Measurements from ENCODE around the gene ACAP1.

Gene ACAP1, protein sequence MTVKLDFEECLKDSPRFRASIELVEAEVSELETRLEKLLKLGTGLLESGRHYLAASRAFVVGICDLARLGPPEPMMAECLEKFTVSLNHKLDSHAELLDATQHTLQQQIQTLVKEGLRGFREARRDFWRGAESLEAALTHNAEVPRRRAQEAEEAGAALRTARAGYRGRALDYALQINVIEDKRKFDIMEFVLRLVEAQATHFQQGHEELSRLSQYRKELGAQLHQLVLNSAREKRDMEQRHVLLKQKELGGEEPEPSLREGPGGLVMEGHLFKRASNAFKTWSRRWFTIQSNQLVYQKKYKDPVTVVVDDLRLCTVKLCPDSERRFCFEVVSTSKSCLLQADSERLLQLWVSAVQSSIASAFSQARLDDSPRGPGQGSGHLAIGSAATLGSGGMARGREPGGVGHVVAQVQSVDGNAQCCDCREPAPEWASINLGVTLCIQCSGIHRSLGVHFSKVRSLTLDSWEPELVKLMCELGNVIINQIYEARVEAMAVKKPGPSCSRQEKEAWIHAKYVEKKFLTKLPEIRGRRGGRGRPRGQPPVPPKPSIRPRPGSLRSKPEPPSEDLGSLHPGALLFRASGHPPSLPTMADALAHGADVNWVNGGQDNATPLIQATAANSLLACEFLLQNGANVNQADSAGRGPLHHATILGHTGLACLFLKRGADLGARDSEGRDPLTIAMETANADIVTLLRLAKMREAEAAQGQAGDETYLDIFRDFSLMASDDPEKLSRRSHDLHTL

DNA sequence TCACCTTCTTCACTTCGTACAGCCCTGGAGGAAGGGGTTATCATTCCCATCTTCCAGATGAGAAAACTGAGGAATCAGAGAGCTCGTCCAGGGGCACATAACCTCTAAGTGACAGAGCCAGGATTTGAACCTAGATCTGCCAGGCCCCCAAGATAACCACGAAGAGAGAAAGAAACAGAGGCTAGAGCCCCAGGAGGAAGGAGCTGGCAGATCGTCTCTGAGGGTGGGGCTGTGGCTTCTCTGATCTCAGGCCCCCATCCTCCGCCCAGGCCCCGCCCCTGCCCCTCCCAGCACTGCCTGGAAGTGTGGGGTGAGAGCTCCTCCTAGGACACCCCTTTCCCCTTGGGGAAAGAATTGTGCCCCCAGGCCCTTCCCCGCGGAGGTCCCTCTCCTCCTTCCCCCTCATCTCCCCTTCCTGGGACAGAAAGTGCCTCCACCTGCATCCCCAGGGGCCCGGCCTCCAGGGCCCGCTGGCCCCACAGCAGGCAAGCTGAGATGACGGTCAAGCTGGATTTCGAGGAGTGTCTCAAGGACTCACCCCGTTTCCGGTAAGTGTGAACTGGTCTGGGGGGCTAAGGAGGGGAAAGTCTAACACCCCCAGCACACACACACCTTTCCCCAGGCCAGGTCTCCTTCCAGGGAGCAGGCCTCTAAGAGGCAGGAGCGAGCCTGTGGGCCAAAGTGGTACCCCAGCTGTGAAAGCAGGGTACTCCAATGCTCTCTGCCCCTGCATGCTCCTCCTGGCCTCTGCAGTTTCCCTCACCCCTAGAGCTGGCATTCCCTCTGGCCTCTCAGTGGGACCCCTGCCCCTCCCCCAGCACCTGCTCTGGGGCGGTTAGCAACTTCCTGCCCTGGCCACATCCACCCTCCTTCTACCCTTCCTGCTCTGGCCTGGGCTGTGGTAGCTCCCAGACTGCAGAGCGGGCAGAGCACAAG is at the start of gene ACAP1:
Gene ACAP1 (plus strand): TSS at position 290 of the 936 bp plus-strand sequence. CDS start 206 bp downstream, at position 496.
- peak within 1 kb of the TSS; percentile 92 for H3K4me3 Mint-ChIP-seq
- H3K36me3 Mint-ChIP-seq: peaks cover 5% of the 10 kb centered on the region
- H3K27ac Mint-ChIP-seq: peak within 1 kb of the TSS; percentile 96
- H3K27me3 Mint-ChIP-seq: no peaks in the 10 kb centered on the region
- peaks cover 57% of the 10 kb centered on the region for H3K4me1 Mint-ChIP-seq (ENCODE audit: low read depth)
- H3K9me3 Mint-ChIP-seq (ENCODE audit: low read depth): no peaks in the 10 kb centered on the region

DNA sequence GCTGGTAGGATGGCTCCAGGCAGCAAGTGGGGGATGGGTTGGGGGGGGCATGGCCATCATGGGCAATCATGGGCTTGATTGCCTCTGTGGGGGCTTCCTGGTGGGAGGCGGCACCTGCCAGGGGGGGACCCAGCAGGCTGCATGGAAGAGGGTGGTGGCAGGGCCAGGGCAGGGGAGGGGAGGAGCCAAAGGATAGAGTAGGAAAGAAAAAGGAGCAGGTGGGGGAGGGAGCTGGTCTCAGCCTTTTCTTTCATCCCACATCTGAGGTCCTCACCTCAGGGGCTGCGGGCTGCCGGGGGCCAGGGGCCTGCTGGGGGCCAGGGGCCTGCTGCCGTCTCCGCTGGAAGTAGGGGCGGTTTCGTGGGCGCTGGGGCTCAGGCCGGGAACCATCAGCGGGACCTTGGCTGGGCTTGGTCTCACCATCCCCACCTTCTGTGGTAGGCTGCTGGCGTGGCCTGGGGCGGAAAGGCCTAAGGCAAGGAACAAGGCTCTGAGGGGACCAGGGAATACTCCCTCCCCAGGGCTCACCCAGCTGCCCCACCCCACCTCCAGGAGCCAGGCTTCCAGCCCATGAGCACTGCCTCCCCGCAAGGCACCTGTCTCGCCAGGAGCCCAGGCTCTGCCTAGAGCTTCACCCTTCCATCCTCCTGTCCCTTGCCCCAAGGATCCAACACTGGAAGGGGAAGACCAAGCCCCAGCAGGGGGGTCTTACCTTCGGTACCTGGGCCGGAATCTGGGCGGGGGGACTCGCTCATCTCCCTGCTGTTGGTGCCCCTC is 46.9 kb upstream of the ACAP1 start:
- Mint-ChIP-seq H3K27me3 (no peaks in the 10 kb centered on the region), H3K4me1 (ENCODE audit: low read depth) (peaks cover 9% of the 10 kb centered on the region), H3K36me3 (no peaks in the 10 kb centered on the region)

DNA sequence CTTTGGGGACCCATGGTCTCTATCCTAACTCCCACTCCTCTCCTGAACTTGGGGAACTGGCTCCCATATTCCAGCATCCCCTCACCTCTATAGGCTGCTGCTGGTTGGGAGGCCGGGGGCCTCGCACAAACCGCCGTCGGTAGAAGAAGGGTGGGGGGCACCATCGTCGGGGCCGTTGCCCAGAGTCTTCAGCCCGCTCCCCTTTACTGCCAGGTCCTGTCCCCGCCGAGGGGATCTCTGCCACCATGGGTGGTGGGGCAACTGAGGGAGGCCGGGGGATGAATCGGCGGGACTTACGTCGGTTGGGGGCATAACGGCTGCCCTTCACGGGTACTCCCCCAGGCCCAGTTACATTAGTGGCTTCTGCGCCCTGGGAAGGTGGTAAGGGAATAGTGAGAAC is 46.2 kb upstream of the ACAP1 start:
- no peaks in the 10 kb centered on the region for H3K36me3 Mint-ChIP-seq
- peaks cover under 1% of the 10 kb centered on the region for H3K27me3 Mint-ChIP-seq
- no peak overlapping the region for H3K4me3 Mint-ChIP-seq
- no peaks in the 10 kb centered on the region for H3K9me3 Mint-ChIP-seq (ENCODE audit: low read depth)
- peaks cover 12% of the 10 kb centered on the region for H3K4me1 Mint-ChIP-seq (ENCODE audit: low read depth)
- no peak overlapping the region for H3K27ac Mint-ChIP-seq

More for the DNA sequence above, 46.9 kb upstream of the ACAP1 start:
- H3K27ac Mint-ChIP-seq: no peak overlapping the region
- no peaks in the 10 kb centered on the region for H3K9me3 Mint-ChIP-seq (ENCODE audit: low read depth)
- H3K4me3 Mint-ChIP-seq: no peak overlapping the region

DNA sequence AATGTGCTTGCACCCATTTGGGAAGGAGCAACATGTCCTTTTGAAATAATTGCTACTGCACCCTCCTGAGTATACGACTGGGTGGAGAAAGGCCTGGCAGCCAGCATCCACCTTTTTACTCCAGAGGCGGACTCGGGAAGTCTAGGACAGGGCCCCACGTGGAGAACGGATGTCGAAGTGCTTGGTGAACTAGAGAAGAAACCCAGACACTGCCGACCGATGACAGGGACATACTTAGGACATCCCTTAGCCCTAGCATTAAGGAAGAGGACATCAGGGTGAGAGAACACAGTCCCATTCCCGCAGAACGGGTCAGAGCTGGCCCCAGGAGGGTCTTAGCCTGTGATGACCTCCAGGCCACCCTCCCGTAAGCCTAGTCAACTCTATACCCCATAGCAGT is 45.6 kb upstream of the ACAP1 start:
- H3K4me1 Mint-ChIP-seq (ENCODE audit: low read depth): peaks cover 15% of the 10 kb centered on the region
- no peak overlapping the region for H3K27ac Mint-ChIP-seq
- no peaks in the 10 kb centered on the region for H3K36me3 Mint-ChIP-seq
- no peak overlapping the region for H3K4me3 Mint-ChIP-seq
- H3K27me3 Mint-ChIP-seq: peaks cover 3% of the 10 kb centered on the region
- no peaks in the 10 kb centered on the region for H3K9me3 Mint-ChIP-seq (ENCODE audit: low read depth)

DNA sequence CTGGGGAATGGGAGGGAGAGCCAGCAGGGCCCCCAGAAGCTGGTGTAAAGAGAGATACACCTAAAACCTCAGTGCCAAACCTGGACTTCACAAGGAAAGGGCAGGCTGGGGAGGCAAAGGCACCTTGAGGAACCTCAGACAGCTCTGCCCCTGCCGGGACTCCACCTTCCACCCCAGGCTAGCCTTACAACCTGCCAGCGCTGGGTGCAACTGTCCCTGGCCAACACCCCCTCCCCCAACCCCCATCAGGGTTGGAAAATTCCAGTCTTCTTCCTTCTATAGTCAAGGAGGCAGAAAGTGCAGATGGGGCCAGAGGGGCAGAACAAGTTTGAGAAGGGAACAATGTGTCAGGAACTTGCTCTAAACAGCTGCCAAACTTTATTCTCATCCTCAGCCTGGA is 44.1 kb upstream of the ACAP1 start:
- Mint-ChIP-seq H3K4me1 (ENCODE audit: low read depth) (peaks cover 23% of the 10 kb centered on the region), H3K4me3 (no peak overlapping the region), H3K27ac (no peak overlapping the region), H3K27me3 (peaks cover 3% of the 10 kb centered on the region), H3K9me3 (ENCODE audit: low read depth) (no peaks in the 10 kb centered on the region), H3K36me3 (no peaks in the 10 kb centered on the region)

DNA sequence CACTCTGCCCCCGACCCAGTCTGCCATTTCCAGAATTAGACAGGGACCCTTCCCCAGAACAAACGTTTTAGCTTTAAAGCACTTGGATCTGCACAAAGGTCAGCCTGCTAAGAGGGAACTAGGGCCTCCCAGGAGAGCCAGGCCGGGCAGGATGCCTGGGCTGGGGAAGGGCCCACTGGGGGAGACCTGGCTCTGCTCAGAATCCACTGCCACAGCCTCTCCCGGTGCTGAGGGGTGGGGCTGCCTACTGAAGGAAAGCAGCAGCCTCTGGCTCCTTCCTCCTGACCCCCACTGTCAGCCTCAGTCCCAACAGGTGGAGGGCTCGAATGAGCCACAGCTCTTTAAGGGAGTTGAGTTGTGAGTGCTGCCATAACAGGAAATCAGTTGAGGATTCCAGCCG is 43.6 kb upstream of the ACAP1 start:
- Mint-ChIP-seq H3K9me3 (ENCODE audit: low read depth) (no peaks in the 10 kb centered on the region), H3K27ac (no peak overlapping the region), H3K4me3 (no peak overlapping the region), H3K27me3 (peaks cover 3% of the 10 kb centered on the region), H3K4me1 (ENCODE audit: low read depth) (peaks cover 23% of the 10 kb centered on the region), H3K36me3 (no peaks in the 10 kb centered on the region)

DNA sequence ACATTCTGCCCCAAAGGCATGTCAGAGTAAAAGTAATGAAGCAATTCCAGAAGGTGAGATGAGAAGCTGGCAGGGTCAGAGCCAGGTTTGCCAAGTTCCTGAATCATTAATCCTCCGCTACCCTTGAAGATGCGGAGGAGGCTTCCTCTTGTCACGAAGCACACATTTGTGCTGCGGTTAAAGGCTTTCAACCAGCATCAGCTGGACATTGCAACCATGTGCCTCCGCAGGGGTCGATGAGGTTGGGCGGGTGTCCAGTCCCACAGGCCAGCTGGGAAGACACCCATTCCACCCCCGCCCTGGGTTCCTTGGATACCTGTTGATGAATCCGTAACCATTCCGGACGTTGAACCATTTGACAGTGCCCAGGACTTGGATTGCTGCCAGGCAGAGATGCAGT is 43.2 kb upstream of the ACAP1 start:
- H3K9me3 Mint-ChIP-seq (ENCODE audit: low read depth): no peaks in the 10 kb centered on the region
- no peaks in the 10 kb centered on the region for H3K36me3 Mint-ChIP-seq
- no peak overlapping the region for H3K27ac Mint-ChIP-seq
- peaks cover 23% of the 10 kb centered on the region for H3K4me1 Mint-ChIP-seq (ENCODE audit: low read depth)
- H3K4me3 Mint-ChIP-seq: peak overlapping the region; percentile 59
- H3K27me3 Mint-ChIP-seq: peaks cover 3% of the 10 kb centered on the region

DNA sequence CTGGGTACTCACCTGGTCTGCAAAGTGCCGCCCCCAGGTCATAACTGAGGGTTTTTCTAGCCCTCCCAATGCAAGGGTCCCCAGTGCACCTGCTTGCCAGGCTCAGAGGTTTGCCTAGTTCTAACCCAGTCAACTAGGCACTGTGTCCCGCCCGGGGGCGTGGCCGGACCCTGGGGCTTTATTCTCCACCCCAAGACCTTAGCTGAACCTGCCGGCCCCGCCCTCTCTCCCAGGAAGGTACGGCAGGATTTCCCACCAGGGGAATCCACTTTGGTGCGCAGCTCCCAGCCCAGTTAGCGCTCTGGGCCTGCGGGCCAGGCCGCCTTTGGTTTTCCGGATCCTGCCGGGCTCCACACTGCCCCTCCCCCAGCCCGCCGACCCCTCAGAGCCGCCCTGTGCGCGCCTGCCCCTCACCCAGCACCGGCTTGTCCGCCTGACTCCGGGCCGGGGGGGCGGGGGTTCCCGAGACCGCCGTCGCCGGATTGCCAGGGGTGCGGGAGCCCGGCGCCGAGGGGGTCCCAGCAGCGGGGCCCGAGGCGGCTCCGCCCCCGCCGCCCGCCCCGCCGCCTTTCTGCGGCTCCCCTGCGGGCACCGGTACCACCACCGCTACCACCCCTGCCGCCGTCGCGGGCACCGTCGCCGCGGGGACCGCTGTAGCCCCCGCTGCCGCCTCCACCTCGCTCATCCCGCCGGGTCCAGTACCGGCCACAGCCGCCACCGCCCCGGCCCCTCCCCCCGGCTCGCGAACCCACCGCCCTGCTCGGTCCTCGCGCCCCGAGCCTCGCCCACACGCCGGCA is 42.3 kb upstream of the ACAP1 start:
- Mint-ChIP-seq H3K9me3 (ENCODE audit: low read depth) (no peaks in the 10 kb centered on the region), H3K4me1 (ENCODE audit: low read depth) (peaks cover 23% of the 10 kb centered on the region), H3K4me3 (peak overlapping the region; percentile 59), H3K27me3 (peaks cover 3% of the 10 kb centered on the region), H3K36me3 (no peaks in the 10 kb centered on the region), H3K27ac (no peak overlapping the region)

DNA sequence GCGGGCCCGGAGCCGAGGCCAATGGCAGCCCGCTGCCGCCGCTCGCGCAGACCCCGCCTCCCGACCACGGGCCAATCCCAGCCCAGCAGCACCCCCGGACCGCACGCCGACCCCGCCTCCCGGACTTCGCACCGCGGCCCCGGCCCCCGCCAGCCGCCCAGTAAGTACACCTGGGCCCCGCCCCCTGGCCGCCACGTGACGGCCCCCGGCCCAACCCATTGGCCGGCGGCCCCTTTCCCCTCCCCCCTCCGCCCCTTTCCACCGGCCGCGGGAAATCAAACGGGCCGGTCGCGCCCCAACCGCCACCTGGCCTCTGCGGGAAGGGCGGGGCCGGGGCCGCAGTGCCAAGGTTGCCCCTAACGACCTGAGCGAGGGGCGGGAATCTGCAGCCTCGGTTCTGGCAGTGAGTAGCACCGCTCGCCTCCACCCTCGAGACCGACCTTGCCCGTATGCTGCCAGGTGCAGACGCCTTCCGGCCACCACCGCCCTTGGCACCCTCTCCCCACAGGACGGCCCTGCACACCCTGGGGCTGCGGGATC is 41.6 kb upstream of the ACAP1 start, which contains the start of gene YBX2:
Gene YBX2 (minus strand): TSS at position 26 of the 540 bp plus-strand sequence. CDS start 139 bp downstream, outside the sequence.
- Mint-ChIP-seq H3K27me3 (peaks cover 3% of the 10 kb centered on the region), H3K9me3 (ENCODE audit: low read depth) (no peaks in the 10 kb centered on the region), H3K4me3 (peak within 1 kb of the TSS; percentile 85), H3K36me3 (no peaks in the 10 kb centered on the region), H3K4me1 (ENCODE audit: low read depth) (peaks cover 23% of the 10 kb centered on the region), H3K27ac (peak within 1 kb of the TSS; percentile 50)

DNA sequence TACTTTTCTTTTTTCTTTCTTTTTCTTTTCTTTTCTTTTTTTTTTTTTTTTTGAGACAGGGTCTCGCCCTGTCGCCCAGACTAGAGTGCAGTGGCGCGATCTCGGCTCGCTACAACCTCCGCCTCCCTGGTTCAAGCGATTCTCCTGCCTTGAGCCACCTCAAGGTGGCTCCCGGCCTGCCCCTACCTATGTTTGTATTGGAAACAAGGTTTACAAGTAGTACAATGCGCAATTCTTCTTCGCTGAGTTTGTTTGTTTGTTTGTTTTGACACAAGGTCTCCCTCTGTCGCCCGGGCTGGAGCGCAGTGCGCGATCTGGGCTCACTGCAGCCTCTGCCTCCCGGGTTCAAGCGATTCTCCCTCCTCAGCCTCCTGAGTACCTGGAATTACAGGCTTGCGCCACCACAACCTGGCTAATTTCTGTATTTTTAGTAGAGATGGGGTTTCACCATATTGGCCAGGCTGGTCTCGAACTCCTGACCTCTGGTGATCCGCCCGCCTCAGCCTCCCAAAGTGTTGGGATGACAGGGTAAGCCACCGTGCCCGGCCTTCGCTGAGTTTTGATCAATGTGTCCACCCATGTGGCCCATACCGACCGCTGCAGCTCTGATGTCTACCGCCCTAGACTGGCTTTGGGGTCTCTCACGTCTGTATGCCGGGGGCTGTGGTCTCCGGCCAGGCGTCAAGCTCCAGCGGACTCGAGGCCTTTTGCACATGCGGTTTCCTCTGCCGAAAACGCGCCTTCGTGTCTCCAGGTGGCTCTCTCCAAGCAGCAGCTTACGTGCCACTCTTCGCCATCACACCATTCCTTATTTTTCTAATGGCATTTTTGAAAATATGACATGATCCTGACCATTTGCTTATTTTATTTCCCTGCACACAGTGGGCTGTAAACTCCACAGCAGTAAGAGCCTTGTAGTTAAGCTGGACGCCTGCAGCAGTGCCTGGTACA is 40.8 kb upstream of the ACAP1 start:
- no peaks in the 10 kb centered on the region for H3K36me3 Mint-ChIP-seq
- H3K9me3 Mint-ChIP-seq (ENCODE audit: low read depth): no peaks in the 10 kb centered on the region
- H3K27ac Mint-ChIP-seq: peak overlapping the region; percentile 50
- H3K4me1 Mint-ChIP-seq (ENCODE audit: low read depth): peaks cover 23% of the 10 kb centered on the region
- peaks cover 3% of the 10 kb centered on the region for H3K27me3 Mint-ChIP-seq
- peak overlapping the region; percentile 85 for H3K4me3 Mint-ChIP-seq

DNA sequence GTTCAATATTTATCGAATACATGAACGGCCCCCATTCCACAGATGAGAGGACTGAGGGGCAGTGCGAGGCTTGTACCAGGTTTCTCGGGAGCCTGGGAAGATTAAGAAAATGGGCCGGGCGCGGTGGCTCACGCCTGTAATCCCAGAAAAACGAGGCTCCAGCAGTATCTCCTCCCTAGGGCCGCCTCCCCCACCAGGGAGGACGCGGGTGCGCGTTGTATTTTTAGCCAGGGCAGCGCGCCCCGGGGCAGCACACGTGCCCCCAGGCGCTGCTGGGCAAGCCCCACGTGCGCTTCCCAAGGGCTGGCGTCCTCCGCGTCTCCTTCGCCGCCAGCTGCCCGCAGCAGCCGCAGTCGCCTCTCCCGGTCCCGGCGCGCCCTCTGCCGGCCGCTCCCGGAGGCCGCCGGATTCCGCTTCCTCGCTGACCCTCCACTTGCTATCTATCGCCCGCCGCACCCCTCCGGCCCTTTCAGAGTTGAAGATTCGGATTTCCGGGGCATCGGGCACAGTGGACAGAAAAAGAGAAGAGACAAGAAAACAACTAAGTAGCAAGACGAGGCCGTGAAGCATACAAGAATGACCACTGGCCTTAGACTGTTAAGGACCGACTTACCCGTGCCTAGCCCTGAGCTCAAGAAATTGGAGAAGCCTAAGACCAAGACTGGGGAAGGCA is 40.0 kb upstream of the ACAP1 start:
- H3K27ac Mint-ChIP-seq: no peak overlapping the region
- no peaks in the 10 kb centered on the region for H3K36me3 Mint-ChIP-seq
- peaks cover 23% of the 10 kb centered on the region for H3K4me1 Mint-ChIP-seq (ENCODE audit: low read depth)
- no peaks in the 10 kb centered on the region for H3K9me3 Mint-ChIP-seq (ENCODE audit: low read depth)
- peaks cover 3% of the 10 kb centered on the region for H3K27me3 Mint-ChIP-seq
- no peak overlapping the region for H3K4me3 Mint-ChIP-seq

DNA sequence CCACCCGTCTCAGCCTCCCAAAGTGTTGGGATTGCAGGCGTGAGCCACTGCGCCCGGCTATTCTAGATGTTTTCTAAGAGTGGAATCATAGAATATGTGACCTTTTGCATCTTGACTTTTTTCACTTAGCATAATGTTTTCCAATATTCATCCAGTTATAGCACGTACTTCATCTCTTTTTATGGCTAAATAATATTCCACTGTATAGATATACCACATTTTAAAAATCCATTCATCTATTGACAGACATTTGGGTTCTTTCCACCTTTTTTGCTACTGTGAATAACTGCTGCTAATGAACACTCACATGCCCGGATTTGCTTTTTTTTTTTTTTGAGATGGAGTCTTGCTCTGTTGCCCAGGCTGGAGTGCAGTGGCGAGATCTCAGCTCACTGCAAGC is 32.1 kb upstream of the ACAP1 start:
- no peak overlapping the region for H3K4me3 Mint-ChIP-seq
- H3K27ac Mint-ChIP-seq: no peak overlapping the region
- no peaks in the 10 kb centered on the region for H3K9me3 Mint-ChIP-seq (ENCODE audit: low read depth)
- no peaks in the 10 kb centered on the region for H3K27me3 Mint-ChIP-seq
- peaks cover 4% of the 10 kb centered on the region for H3K36me3 Mint-ChIP-seq
- H3K4me1 Mint-ChIP-seq (ENCODE audit: low read depth): peaks cover 10% of the 10 kb centered on the region

All from activated naive CD8-positive, alpha-beta T cell (primary cell).